Pancreas (tissue), 8 donors: ENCODE results near the gene LTN1. TPM values are rescaled to one million over a fixed set of nuclear protein-coding genes. Genes with fewer than 3 reads are reported as not detected.

Experiments used
- polyA plus RNA-seq, 2 donors: library from polyadenylated mRNA; stranded (reverse); fragments of 200-250 nt; gene quantifications; one replicate each; pipeline ENCODE4 v1.2.3, GENCODE V29; 2013
- total RNA-seq, 6 donors: library from RNA; stranded (reverse); fragmentation: NEBNext Ultra II Directional in 4 of 6; extraction: Animal tissue kit (Norgen Biotek cat#: 25700) in 4 of 6; gene quantifications; one replicate each; pipeline versions ENCODE4 v1.2.1 to v1.2.4, GENCODE V29; 2021 to 2023
- donor health status: healthy with polysubstance abuse.
- donor health status: DM: no; HTN: no; CAD: no; lungs with moderate emphysema.
- donor health status: DM: no; HTN: no; CAD: no.
- donor health status: Bipolar disorder and iron deficiency.
- donor health status: DM: yes; HTN: yes; CAD: no.
- donor health status: DM: no; HTN: no; CAD: no.
- donor health status: DM: no; HTN: no; CAD: no.
- donor health status: DM: yes; HTN: yes; CAD: no.

The LTN1 gene
- total and polyA plus RNA-seq, 8 donors = 4.4 to 16.1 (median 12.1) TPM

Other genes starting within 250 kb of the LTN1 start
- gene RWDD2B, start 26.5 kb upstream of the LTN1 start, total RNA-seq = 10 to 100 TPM in 5 of 6 donors, 1 to 10 TPM in 1; 8.7 to 15.9 (median 11.5) TPM
- gene RWDD2B, start 26.5 kb upstream of the LTN1 start, polyA plus RNA-seq = 10 to 100 TPM in 1 of 2 donors, 1 to 10 TPM in 1; 8.2 to 10.9 TPM
- gene USP16, start 31.8 kb upstream of the LTN1 start, total RNA-seq = 10 to 100 TPM; 17.6 to 27.3 (median 20.1) TPM
- 10 to 100 TPM; 13.8 to 25.6 TPM for gene USP16, start 31.8 kb upstream of the LTN1 start, polyA plus RNA-seq
- 10 to 100 TPM; 57.8 to 92.3 (median 63.0) TPM for gene CCT8, start 80.8 kb upstream of the LTN1 start, total RNA-seq
- 10 to 100 TPM; 62.6 to 85.3 TPM for gene CCT8, start 80.8 kb upstream of the LTN1 start, polyA plus RNA-seq
- gene MAP3K7CL, start 137.8 kb upstream of the LTN1 start, total RNA-seq = 1 to 10 TPM; 2.0 to 4.3 (median 2.8) TPM
- gene MAP3K7CL, start 137.8 kb upstream of the LTN1 start, polyA plus RNA-seq = 1 to 10 TPM; 4.0 to 7.3 TPM